Superior temporal gyrus (tissue), 1 donor: ENCODE measurements around the gene S100A9.
"Not testable (repeated sequence)": the region's sequence is repeated elsewhere in the genome, so short reads cannot be mapped to it uniquely, and the experiment has no call there.

ENCODE experiments used
- DNase-seq: peaks from one replicate; pipeline ENCODE4 v3.0.0-alpha.2; 2016; ENCODE audit errors: extremely low spot score

S100A9 gene

GRCh38 chr1:153344718-153345025, 13.0 kb upstream of the S100A9 start:
- no peak for DNase-seq

- DNase-seq: no peak
These were observed 12.2 kb upstream of the S100A9 start for GRCh38 chr1:153345187-153346076.

- DNase-seq: no peak
These were observed 11.5 kb upstream of the S100A9 start for GRCh38 chr1:153346077-153346723.

GRCh38 chr1:153347049-153347448, 10.6 kb upstream of the S100A9 start:
- not testable (repeated sequence) for DNase-seq

GRCh38 chr1:153347856-153348255, 9.8 kb upstream of the S100A9 start:
- DNase-seq: no peak

- no peak for DNase-seq
These were observed 8.9 kb upstream of the S100A9 start, which contains the start of gene PGLYRP4 for GRCh38 chr1:153348511-153349362. PGLYRP4 (minus strand) TSS chr1:153348841; CDS start chr1:153347932, 909 bp downstream.

- no peak for DNase-seq
These were observed 8.0 kb upstream of the S100A9 start for GRCh38 chr1:153349363-153350320.

GRCh38 chr1:153350321-153350957, 7.2 kb upstream of the S100A9 start:
- DNase-seq: no peak

GRCh38 chr1:153352523-153352922, 5.1 kb upstream of the S100A9 start:
- DNase-seq: peak; percentile 87

GRCh38 chr1:153353226-153353947, 4.3 kb upstream of the S100A9 start:
- no peak for DNase-seq

- DNase-seq: no peak
These were observed 3.0 kb upstream of the S100A9 start for GRCh38 chr1:153354515-153355193.

- no peak for DNase-seq
These were observed 2.1 kb upstream of the S100A9 start for GRCh38 chr1:153355445-153356071.

- no peak for DNase-seq
These were observed 1.1 kb upstream of the S100A9 start for GRCh38 chr1:153356392-153357075.

GRCh38 chr1:153357076-153357852, 390 bp upstream of the S100A9 start:
- no peak for DNase-seq

GRCh38 chr1:153358691-153358975, 979 bp downstream of the S100A9 start:
- DNase-seq: no peak

GRCh38 chr1:153359241-153359640, 1.6 kb downstream of the S100A9 start:
- no peak for DNase-seq

GRCh38 chr1:153360190-153360589, 2.5 kb downstream of the S100A9 start:
- no peak for DNase-seq
